Hepatocyte (in vitro differentiated cells): ENCODE results near the gene GAREM2. TPM values are rescaled to one million over a fixed set of nuclear protein-coding genes. Genes with fewer than 3 reads are reported as not detected.
"Not testable (repeated sequence)": the region's sequence is repeated elsewhere in the genome, so short reads cannot be mapped to it uniquely, and the experiment has no call there.

Experiments
- DNase-seq: peaks from one replicate; pipeline ENCODE4 v3.0.0-alpha.2; 2016; ENCODE audit warnings: low spot score
- H2AFZ ChIP-seq: fragments of 200-600 bp; sonication (generic); 2 replicates; pipeline ENCODE4 v1.6.0; 2016; ENCODE audit warnings: antibody characterized with exemption, mild to moderate bottlenecking
- H3K27ac ChIP-seq: fragments of 200-600 bp; sonication (generic); 2 replicates; pipeline ENCODE4 v1.5.1; 2016; ENCODE audit warnings: mild to moderate bottlenecking
- H3K27me3 ChIP-seq: fragments of 200-600 bp; sonication (generic); 2 replicates; pipeline ENCODE4 v1.6.1; 2016
- H3K36me3 ChIP-seq: fragments of 200-600 bp; sonication (generic); replicated peaks from 2 replicates; pipeline ENCODE4 v1.5.1; 2016; ENCODE audit warnings: low read depth; ENCODE audit not compliant: insufficient read depth
- H3K4me1 ChIP-seq: fragments of 200-600 bp; sonication (generic); 2 replicates; pipeline ENCODE4 v1.5.1; 2016; ENCODE audit warnings: mild to moderate bottlenecking, moderate library complexity; ENCODE audit not compliant: insufficient read depth
- H3K4me2 ChIP-seq: fragments of 200-600 bp; sonication (generic); 2 replicates; pipeline ENCODE4 v1.6.0; 2016
- H3K4me3 ChIP-seq: fragments of 200-600 bp; sonication (generic); 2 replicates; pipeline ENCODE4 v1.5.1; 2016; ENCODE audit warnings: mild to moderate bottlenecking
- H3K79me2 ChIP-seq: fragments of 200-600 bp; sonication (generic); 2 replicates; pipeline ENCODE4 v1.6.0; 2017; ENCODE audit warnings: mild to moderate bottlenecking
- H3K9me2 ChIP-seq: fragments of 200-600 bp; sonication (generic); replicated peaks from 2 replicates; pipeline ENCODE4 v1.6.0; 2017; ENCODE audit warnings: mild to moderate bottlenecking; ENCODE audit not compliant: insufficient read depth
- H3K9me3 ChIP-seq: fragments of 200-600 bp; sonication (generic); 2 replicates; pipeline ENCODE4 v1.5.1; 2016; ENCODE audit warnings: low read depth, mild to moderate bottlenecking
- H4K20me1 ChIP-seq: fragments of 200-600 bp; sonication (generic); 2 replicates; pipeline ENCODE4 v1.6.0; 2016; ENCODE audit warnings: mild to moderate bottlenecking; ENCODE audit not compliant: insufficient read depth, poor library complexity, severe bottlenecking
- EZH2 ChIP-seq: fragments of 200-600 bp; sonication (generic); IDR thresholded peaks from 2 replicates; pipeline ENCODE4 v1.6.1; 2016; ENCODE audit warnings: antibody characterized with exemption, mild to moderate bottlenecking, borderline replicate concordance
- EZH2phosphoT487 ChIP-seq: fragments of 200-600 bp; sonication (generic); IDR thresholded peaks from one replicate; pipeline ENCODE4 v1.6.1; 2018; ENCODE audit warnings: antibody characterized with exemption, mild to moderate bottlenecking, low read depth, moderate library complexity; ENCODE audit not compliant: unreplicated experiment, severe bottlenecking
- WGBS: methylation state at CpG from one replicate; pipeline ENCODE4 v1.1.6; 2016; ENCODE audit warnings: low lambda C conversion rate; ENCODE audit errors: missing lambda C conversion rate; 5-methylcytosine and 5-hydroxymethylcytosine counted together
- polyA plus RNA-seq: library from polyadenylated mRNA; unstranded; fragments of >200 nt; fragmentation: Nextera tagmentation; extraction: Ambion mirVana; gene quantifications from 2 replicates; pipeline ENCODE4 v1.2.1, GENCODE V29; 2016
- total RNA-seq: library from RNA; depleted of rRNA; stranded (reverse); fragments of >200 nt; gene quantifications from 2 replicates; pipeline ENCODE4 v1.2.3, GENCODE V29; 2014
- TF ChIP-seq, protein P1 (sequence below): fragments of 200-600 bp; sonication (generic); IDR thresholded peaks from 2 replicates; pipeline ENCODE4 v1.5.1; 2016; ENCODE audit warnings: antibody characterized with exemption, mild to moderate bottlenecking; ENCODE audit not compliant: poor library complexity

The GAREM2 gene
- total and polyA plus RNA-seq, 2 experiments from 2014 or later: 4.7 to 5.1 TPM

DNA sequence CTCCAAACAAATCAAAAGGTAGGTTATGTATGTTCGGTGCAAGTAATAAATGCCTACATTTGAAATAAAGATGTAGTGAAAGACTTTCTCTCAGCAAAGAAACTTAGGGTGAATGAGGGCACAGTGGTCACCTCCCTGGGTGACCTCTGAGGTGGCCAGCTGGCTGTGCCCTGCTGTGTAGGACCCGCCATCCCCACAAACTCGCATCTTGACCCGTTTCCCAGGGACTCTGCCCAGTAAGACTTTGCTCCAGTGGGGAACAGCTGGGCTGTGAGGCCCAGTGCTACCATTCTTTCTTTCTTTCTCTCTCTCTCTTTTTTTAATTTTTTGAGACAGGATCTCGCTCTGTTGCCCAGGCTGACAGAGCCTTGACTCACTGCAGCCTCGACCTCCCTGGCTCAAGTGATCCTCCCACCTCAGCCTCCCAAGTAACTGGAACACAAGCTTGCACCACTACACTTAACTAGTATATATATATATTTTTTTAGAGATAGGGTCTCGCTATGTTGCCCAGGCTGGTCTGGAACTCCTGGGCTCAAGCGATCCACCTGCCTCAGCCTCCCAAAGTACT, 8.2 kb upstream of the GAREM2 start:
- 93% methylated on average over 8 of the region's 8 CpGs for WGBS
- Histone ChIP-seq H3K79me2 (no peaks in the 10 kb centered on the region), H2AFZ (no peak overlapping the region), H3K9me3 (no peaks in the 10 kb centered on the region), H3K4me1 (no peaks in the 10 kb centered on the region), H3K4me3 (no peak overlapping the region), H3K36me3 (no peaks in the 10 kb centered on the region), H4K20me1 (no peaks in the 10 kb centered on the region), H3K9me2 (no peaks in the 10 kb centered on the region), H3K4me2 (no peak overlapping the region), H3K27ac (no peak overlapping the region), H3K27me3 (no peaks in the 10 kb centered on the region)
- TF ChIP-seq EZH2phosphoT487 (no peak), EZH2 (no peak)
- TF ChIP-seq, protein P1, sequence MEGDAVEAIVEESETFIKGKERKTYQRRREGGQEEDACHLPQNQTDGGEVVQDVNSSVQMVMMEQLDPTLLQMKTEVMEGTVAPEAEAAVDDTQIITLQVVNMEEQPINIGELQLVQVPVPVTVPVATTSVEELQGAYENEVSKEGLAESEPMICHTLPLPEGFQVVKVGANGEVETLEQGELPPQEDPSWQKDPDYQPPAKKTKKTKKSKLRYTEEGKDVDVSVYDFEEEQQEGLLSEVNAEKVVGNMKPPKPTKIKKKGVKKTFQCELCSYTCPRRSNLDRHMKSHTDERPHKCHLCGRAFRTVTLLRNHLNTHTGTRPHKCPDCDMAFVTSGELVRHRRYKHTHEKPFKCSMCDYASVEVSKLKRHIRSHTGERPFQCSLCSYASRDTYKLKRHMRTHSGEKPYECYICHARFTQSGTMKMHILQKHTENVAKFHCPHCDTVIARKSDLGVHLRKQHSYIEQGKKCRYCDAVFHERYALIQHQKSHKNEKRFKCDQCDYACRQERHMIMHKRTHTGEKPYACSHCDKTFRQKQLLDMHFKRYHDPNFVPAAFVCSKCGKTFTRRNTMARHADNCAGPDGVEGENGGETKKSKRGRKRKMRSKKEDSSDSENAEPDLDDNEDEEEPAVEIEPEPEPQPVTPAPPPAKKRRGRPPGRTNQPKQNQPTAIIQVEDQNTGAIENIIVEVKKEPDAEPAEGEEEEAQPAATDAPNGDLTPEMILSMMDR: no peak
- no peak for DNase-seq

DNA sequence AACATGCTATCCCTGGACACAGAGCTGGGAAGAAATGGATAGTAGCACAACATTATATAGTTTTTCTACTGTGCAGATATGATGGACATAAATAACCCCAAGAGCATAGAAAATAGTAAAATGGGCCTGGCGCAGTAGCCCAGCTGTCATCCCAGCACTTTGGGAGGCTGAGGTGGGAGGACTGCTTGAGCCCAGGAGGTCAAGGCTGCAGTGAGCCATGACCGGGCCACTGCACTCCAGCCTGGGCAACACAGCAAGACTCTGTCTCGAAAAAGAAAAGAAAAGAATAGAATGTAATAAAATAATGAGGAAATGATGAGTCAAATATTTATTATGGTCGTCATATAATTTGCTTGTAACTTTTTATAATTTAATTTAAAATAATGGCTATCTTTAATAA, 7.5 kb upstream of the GAREM2 start:
- Histone ChIP-seq H3K36me3 (no peaks in the 10 kb centered on the region), H3K4me2 (no peak overlapping the region), H4K20me1 (no peaks in the 10 kb centered on the region), H3K79me2 (no peaks in the 10 kb centered on the region), H2AFZ (no peak overlapping the region), H3K9me3 (no peaks in the 10 kb centered on the region), H3K27me3 (no peaks in the 10 kb centered on the region), H3K4me3 (no peak overlapping the region), H3K4me1 (no peaks in the 10 kb centered on the region), H3K27ac (no peak overlapping the region), H3K9me2 (no peaks in the 10 kb centered on the region)
- WGBS: 87% methylated on average over 4 of the region's 4 CpGs
- TF ChIP-seq, protein P1: no peak
- TF ChIP-seq EZH2 (no peak), EZH2phosphoT487 (no peak)
- DNase-seq: no peak

- H3K4me2 ChIP-seq, H3K36me3 ChIP-seq, H3K27me3 ChIP-seq, H2AFZ ChIP-seq, H3K27ac ChIP-seq, H4K20me1 ChIP-seq, H3K9me3 ChIP-seq, H3K4me1 ChIP-seq, H3K9me2 ChIP-seq, H3K79me2 ChIP-seq, DNase-seq, H3K4me3 ChIP-seq: not testable (repeated sequence)
- 82% methylated on average over 6 of the region's 6 CpGs for WGBS
Measured at GRCh38 chr2:26166541-26166940, 6.3 kb upstream of the GAREM2 start.

DNA sequence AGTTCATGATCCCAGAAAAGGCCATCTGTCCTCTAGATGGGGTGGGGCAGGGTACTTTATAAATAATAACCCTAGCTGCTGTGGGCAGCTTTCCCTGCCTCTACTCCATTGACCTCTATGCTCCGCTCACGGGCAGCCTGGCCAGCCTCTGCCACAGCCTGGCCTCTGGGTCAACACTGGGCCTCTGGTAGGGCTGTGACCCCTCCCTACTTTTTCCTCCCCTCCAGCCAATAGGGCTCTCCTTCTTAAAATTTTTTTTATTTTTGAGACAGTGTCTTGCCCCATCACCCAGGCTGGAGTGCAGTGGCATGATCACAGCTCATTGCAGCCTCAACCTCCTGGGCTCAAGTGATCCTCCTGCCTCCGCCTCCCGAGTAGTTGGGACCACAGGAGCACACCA, 4.1 kb upstream of the GAREM2 start:
- no peaks in the 10 kb centered on the region for H3K9me2 ChIP-seq
- no peaks in the 10 kb centered on the region for H3K79me2 ChIP-seq
- no peak overlapping the region for H3K27ac ChIP-seq
- H3K4me1 ChIP-seq: no peaks in the 10 kb centered on the region
- WGBS: 98% methylated on average over 4 of the region's 4 CpGs
- H3K36me3 ChIP-seq: no peaks in the 10 kb centered on the region
- H2AFZ ChIP-seq: no peak overlapping the region
- no peaks in the 10 kb centered on the region for H3K9me3 ChIP-seq
- TF ChIP-seq EZH2phosphoT487 (no peak), EZH2 (no peak)
- TF ChIP-seq, protein P1: no peak
- peaks cover 3% of the 10 kb centered on the region for H3K27me3 ChIP-seq
- H4K20me1 ChIP-seq: no peaks in the 10 kb centered on the region
- DNase-seq: no peak
- no peak overlapping the region for H3K4me3 ChIP-seq
- H3K4me2 ChIP-seq: no peak overlapping the region
